Midbrain (tissue), 1 donor: ENCODE results near the gene ZNF627.
"Not testable (repeated sequence)": the region's sequence is repeated elsewhere in the genome, so short reads cannot be mapped to it uniquely, and the experiment has no call there.

ENCODE experiments used
- DNase-seq: peaks from one replicate; lab custom pipeline; 2025; lab: John Stamatoyannopoulos, UW

The ZNF627 gene

DNA sequence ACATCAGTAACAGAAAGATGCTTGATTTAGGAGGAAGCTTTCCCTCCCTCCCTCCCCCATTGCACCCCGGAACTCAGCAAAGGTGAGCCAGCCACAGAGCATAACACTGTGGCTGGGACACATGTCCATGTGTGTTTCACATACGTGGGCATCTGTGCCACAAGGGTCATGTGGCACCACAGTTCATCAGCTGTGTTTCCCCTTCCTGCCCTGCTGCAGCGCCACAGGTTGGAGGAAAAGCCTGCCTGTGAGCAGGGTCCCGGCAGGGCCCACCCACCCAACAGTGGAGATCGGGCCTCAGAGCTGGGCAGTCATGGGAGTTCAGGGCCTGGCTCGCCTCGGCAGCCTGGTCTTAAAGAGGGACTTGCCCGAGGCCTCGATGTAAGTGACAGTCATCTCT, 22.6 kb upstream of the ZNF627 start:
- DNase-seq, result no peak

DNA sequence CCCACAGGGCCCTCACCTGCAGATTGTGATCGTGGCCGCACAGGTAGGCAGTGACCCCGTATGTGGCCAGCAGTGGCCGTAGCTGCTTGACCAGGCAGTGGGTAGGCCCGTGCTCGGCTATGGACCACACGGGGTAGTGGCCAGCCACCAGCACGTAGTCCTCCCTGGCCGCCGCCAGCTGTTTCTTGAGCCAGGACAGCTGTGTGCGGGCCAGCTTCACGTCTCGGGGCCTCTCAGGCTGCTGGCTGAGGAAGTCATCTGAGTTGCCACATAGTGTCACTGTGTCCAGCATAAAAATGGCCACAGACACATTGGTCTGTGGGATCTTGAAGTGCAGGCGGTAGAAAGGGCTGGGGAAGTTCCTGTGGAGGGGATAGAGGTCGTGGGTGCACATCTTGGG, 21.1 kb upstream of the ZNF627 start:
- DNase-seq, result no peak

DNA sequence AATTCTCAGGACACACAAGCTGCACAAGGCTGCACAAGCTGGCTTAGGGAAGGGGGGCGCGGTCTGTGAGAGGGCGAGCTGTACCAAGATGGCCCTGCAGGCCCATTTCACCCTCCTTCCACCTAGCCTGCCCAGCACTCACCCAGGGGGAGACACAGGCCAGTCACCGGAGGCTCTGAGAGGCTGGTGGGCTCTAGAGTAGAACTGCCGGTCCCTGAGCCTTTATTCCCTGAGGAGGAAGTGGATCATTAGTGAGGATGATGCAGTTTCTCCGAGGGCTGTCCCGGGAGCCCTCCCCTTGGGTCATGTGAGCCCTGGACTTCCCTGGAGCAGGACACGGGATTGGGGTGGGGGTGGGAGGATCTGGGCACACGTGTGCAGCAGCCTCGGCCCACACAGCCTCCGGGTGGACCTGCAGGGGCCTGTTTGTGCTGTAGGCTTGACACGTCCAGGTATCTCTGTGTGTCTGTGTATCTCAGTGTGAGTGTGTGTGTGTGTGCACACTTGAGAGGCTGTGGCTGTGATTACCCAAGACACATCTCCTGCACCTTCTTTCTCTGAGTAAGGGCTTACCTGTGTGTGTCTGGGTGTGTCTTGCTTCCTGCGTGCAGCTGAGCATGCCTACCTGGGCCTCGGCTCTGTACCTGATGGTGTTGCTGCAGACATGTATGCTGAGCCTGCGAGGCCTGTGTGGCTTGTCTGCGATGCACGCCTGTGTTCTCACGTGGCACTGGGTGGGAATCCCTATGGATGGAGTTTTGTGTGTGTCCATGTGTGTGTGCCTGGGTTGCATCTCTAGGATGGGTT, 19.6 kb upstream of the ZNF627 start, which contains the start of gene ACP5:
Gene ACP5 (minus strand): TSS at position 195 of the 807 bp plus-strand sequence. CDS start 328 bp downstream, outside the sequence.
- no peak for DNase-seq

DNA sequence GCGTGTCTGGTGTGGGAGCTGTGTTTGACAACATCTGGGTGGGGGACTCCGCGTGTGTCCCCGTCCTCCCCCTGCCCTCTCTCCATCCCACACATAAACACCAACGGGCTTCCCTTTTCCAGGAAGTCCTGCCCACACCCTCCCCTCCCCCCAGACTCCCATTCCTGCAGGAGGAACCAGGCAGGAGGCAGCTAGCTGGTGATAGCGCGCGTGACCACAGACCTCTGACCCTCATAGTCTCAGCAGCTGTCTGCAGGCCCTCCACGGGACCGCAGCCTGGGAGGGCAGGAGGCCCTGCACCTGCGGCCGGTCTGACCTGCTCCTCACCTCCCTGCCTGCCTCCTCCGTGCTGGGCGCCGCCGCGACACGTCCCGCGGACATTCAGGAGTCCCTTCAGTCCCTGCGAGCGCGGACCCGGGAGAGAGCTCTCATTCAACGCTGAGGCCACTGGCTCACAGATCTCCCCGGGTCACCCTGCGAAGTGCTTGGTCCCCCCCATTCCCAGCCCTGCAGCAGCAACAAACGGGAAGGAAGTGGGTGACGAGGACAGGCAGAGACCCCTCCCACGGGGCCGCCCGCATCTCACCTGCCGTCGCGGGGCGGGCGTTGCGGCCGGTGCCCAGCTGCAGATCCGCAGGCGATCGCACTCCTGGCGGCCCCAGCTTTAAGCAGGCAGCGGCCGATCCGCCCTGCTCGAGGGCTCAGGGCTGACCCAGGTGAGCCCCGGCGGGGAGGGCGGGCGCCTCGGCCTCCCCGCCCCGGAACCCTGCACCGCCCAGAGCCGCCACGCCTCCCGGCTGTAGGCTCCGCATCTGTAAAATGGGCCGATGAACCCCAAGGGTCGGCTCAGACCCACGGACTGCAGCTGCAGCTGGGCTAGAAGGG, 18.8 kb upstream of the ZNF627 start:
- DNase-seq, result no peak

DNA sequence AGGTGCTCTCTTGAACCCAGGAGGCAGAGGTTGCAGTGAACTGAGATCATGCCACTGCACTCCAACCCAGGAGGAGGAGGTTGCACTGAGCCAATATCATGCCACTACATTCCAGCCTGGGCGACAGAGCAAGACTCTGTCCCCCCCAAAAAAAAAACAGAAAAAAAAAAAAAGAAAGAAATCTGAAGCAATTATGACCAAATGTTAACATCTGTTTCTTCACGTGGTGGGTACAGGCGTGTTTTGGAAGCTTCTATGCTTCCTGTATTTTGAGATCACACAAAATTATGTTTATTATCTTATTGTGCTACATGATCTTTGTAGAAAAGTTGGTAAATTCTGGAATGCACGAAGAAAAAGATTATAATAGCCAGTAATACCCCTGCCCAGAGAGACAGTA, 17.2 kb upstream of the ZNF627 start:
- DNase-seq, result no peak

DNA sequence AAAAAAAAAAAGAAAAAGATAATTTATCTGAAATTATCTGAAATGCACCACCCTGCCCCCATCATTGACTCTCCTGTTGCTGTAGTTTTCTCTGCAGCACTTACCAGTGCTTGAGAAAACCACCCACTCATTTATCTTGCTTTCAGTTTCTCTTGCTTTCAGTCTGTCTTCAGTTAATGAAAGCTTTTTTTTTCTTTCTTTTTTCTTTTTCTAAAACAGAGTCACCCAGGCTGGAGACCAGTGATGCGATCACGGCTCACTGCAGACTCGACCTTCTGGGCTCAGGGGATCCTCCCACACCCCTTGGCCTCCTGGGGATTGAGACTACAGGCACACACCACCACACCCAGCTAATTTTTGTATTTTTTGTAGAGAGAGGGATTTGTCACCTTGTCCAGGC, 15.5 kb upstream of the ZNF627 start:
- DNase-seq, result no peak

GRCh38 chr19:11586331-11586730, 11.0 kb upstream of the ZNF627 start:
- no peak for DNase-seq

- peak; percentile 80 for DNase-seq
These were observed 9.8 kb upstream of the ZNF627 start for GRCh38 chr19:11587302-11587974.

GRCh38 chr19:11587975-11588631, 9.2 kb upstream of the ZNF627 start:
- no peak for DNase-seq

DNA sequence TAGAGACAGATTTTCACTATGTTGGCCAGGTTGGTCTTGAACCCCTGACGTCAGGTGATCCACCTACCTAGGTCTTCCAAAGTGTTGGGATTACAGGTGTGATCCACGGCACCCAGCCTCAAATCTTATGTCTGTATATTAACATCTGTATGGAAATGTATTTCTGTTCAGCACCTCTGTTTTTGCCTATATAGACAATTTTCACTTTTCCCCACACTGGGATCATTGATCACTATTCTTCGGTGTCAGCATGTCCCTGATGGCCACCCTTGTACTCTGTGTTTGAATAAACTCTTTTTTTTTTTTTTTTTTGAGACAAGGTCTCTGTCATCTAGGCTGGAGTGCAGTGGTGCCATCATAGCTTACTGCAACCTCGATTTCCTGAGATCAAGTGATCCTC, 3.2 kb upstream of the ZNF627 start:
- DNase-seq, result no peak

DNA sequence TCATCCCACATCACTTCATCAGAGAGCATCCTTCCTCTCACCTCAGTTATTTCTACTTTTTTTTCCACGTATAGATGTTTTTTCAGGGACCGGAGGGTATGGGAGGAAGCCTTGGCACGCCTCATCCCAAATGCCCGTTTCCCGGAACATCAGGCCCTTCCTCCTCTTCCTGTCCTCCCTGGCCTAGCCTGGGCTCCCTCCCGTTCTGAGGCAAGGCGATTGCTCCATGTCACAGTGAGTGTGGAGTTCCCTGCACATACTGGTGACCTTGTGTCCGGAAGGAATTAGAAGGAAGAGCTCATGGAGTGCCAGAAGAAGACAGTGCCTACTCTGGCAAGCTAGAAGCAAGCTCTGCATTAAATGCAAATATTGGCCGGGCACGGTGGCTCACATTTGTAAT, 1.1 kb upstream of the ZNF627 start:
- DNase-seq, result no peak

- no peak for DNase-seq
These were observed 810 bp downstream of the ZNF627 start for GRCh38 chr19:11598103-11598483.

DNA sequence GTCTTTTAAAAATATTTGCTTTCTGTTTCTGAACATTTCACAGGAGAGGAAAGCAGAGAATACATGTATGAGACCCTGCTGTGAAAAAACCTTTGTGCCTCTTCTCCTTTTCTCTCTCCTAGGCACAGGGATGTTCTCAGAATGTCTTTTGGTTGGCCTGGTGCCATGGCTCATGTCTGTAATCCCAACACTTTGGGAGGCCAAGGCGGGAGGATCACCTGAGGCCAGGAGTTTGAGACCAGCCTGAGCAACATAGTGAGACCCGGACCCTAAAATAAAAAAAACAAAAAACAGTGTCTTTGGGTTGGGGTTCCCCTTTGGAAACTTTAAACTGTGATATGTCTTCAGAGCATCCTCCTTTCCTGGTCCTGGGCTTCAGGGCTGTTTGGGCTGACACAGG, 1.5 kb downstream of the ZNF627 start:
- DNase-seq, result no peak

- DNase-seq, result not testable (repeated sequence)
These were observed 2.4 kb downstream of the ZNF627 start for GRCh38 chr19:11599704-11600103.

- DNase-seq, result no peak
These were observed 9.2 kb downstream of the ZNF627 start for GRCh38 chr19:11606484-11606883.

DNA sequence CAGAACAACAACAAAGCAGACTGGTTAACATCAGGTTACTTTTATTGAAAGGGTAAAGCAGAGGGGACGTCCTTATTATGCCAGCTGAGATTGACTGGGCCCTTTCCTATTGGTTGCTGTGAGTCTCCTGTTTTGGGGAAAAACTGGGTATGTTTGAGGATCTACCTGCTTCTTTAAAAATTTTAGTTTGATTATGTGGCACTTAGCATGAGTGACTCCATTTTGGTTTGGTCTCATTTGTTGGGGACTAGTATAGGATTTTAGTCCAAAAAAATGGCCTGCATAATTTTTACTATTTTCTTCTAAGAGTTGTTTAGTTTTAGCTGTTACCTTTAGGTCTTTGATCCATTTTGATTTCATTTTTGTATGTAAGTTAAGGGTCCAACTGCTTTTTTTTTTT, 14.4 kb downstream of the ZNF627 start:
- DNase-seq, result no peak

DNA sequence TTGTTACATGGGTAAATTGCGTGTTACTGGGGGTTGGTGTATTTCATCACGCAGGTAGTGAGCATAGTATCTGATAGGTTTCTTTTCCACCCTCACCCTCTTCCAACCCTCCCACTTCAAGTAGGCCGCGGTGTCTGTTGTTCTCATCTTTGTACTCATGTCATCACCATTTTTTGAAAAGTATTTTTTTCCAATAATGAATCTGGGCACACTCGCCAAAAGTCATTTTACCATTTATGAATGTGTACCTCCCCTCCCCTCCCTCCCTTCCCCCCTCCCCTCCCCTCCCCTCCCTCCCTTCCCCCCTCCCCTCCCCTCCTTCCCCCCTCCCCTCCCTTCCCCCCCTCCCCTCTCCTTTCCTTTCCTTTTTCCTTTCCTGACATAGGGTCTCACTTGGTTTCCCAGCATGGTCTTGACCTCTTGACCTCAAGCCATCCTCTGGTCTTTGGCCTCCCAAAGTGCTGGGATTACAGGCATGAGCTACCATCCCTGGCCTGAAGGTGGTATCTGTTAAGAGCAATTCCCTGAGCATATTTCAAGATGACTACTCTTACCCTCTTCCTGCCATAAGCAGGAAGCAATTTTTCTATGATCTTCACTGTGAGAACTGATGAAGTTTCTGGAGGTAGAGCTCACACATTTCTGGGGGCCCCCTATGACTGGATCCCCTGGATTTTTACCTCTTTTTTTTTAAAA, 15.7 kb downstream of the ZNF627 start:
- no peak for DNase-seq

- DNase-seq, result no peak
These were observed 20.1 kb downstream of the ZNF627 start for GRCh38 chr19:11617180-11618062.

GRCh38 chr19:11620553-11620952, 23.3 kb downstream of the ZNF627 start:
- no peak for DNase-seq

GRCh38 chr19:11622401-11622800, 25.1 kb downstream of the ZNF627 start:
- not testable (repeated sequence) for DNase-seq
